B cell (primary cell): ENCODE data around the gene PJA1. TPM values are rescaled to one million over a fixed set of nuclear protein-coding genes. Genes with fewer than 3 reads are reported as not detected.

Experiments
- ATAC-seq: fragments of 200-7000 bp; cut with Tn5 transposase; one replicate; pipeline ENCODE4 v1.10.0; 2021; ENCODE audit warnings: low read depth, mild to moderate bottlenecking, moderate number of reproducible peaks, moderate library complexity
- CTCF ChIA-PET: fragments of 350-600 bp; sonication (Branson Sonifier 250); formaldehyde crosslinking; loops from one replicate; lab custom pipeline; 2021; ENCODE audit warnings: antibody characterized with exemption, inconsistent platforms; lab: Charles Lee
- POLR2A ChIA-PET: fragments of 350-600 bp; sonication (Branson Sonifier 250); formaldehyde crosslinking; loops from one replicate; lab custom pipeline; 2021; ENCODE audit warnings: antibody characterized with exemption; lab: Charles Lee
- DNase-seq: peaks from one replicate; pipeline ENCODE4 v3.0.0; 2013
- H2AFZ ChIP-seq: 2 replicates; pipeline ENCODE4 v1.6.1; 2012; ENCODE audit warnings: mild to moderate bottlenecking, low read depth, low read length; ENCODE audit not compliant: insufficient read depth, poor library complexity, severe bottlenecking
- H3K27ac ChIP-seq, 2 donors: 1 replicate in 1 of 2; 2 replicates in 1 of 2; pipeline ENCODE4 v1.5.1; 2012 to 2013; ENCODE audit warnings: low read length in 2 of 2, mild to moderate bottlenecking in 2 of 2, moderate library complexity in 1 of 2
- H3K27me3 ChIP-seq, 4 experiments: fragments of 200-600 bp in 1 of 4; sonication (generic) in 1 of 4; replicated peaks in 1 of 4; 1 replicate in 2 of 4; 2 replicates in 2 of 4; pipeline versions ENCODE4 v1.6.1 to v1.7.0; 2013 to 2016; ENCODE audit warnings: low read length in 3 of 4, mild to moderate bottlenecking in 2 of 4, mixed read lengths in 1 of 4, moderate library complexity in 1 of 4; ENCODE audit not compliant: insufficient read depth in 4 of 4, control insufficient read depth in 3 of 4; ENCODE audit errors: control extremely low read depth in 1 of 4
- H3K36me3 ChIP-seq, 2 experiments: replicated peaks in 1 of 2; 1 replicate in 1 of 2; 2 replicates in 1 of 2; pipeline versions ENCODE4 v1.6.1 to v1.7.1; 2013; ENCODE audit warnings: low read length in 1 of 2; ENCODE audit not compliant: insufficient read depth in 2 of 2, control insufficient read depth in 1 of 2; ENCODE audit errors: control extremely low read depth in 1 of 2, extremely low read depth in 1 of 2
- H3K4me1 ChIP-seq, 2 donors: fragments of 200-600 bp in 1 of 2; sonication (generic) in 1 of 2; 1 replicate in 1 of 2; 2 replicates in 1 of 2; pipeline versions ENCODE4 v1.5.1 to v1.6.1; 2013 to 2017; ENCODE audit warnings: low read length in 2 of 2; ENCODE audit not compliant: control insufficient read depth in 2 of 2, insufficient read depth in 2 of 2
- H3K4me2 ChIP-seq: replicated peaks from 2 replicates; pipeline ENCODE3; 2012; ENCODE audit warnings: mild to moderate bottlenecking, low read depth, low read length; ENCODE audit not compliant: poor library complexity, severe bottlenecking
- H3K4me3 ChIP-seq, 5 experiments: fragments of 200-600 bp in 1 of 5; sonication (generic) in 1 of 5; 1 replicate in 3 of 5; 2 replicates in 2 of 5; pipeline versions ENCODE4 v1.5.1 to v1.7.0; 2011 to 2016; ENCODE audit warnings: low read length in 4 of 5, mild to moderate bottlenecking in 4 of 5, low read depth in 2 of 5, control low read depth in 1 of 5, moderate library complexity in 1 of 5; ENCODE audit not compliant: insufficient read depth in 1 of 5; ENCODE audit errors: control extremely low read depth in 1 of 5, extremely low read depth in 1 of 5
- H3K79me2 ChIP-seq: fragments of 200-600 bp; sonication (generic); one replicate; pipeline ENCODE4 v1.6.0; 2016; ENCODE audit warnings: low read length; ENCODE audit not compliant: control insufficient read depth, insufficient read depth
- H3K9ac ChIP-seq: fragments of 200-600 bp; sonication (generic); 2 replicates; pipeline ENCODE4 v1.6.1; 2017; ENCODE audit warnings: mild to moderate bottlenecking, low read length, moderate library complexity
- H3K9me3 ChIP-seq, 3 donors: one replicate each; pipeline versions ENCODE4 v1.6.1 to v1.7.1; 2013; ENCODE audit warnings: low read length in 2 of 3; ENCODE audit not compliant: control insufficient read depth in 2 of 3, insufficient read depth in 1 of 3; ENCODE audit errors: control extremely low read depth in 1 of 3
- H4K20me1 ChIP-seq: 2 replicates; pipeline ENCODE4 v1.6.0; 2012; ENCODE audit warnings: mild to moderate bottlenecking, low read length; ENCODE audit not compliant: insufficient read depth, control insufficient read depth, poor library complexity, severe bottlenecking
- H3K27ac Mint-ChIP-seq: one replicate; pipeline ENCODE4 v1.8.0; 2021; ENCODE audit warnings: mixed read lengths
- H3K27me3 Mint-ChIP-seq: one replicate; pipeline ENCODE4 v1.8.0; 2021; ENCODE audit warnings: mixed read lengths
- H3K4me1 Mint-ChIP-seq: one replicate; pipeline ENCODE4 v1.8.0; 2021; ENCODE audit warnings: mixed read lengths
- H3K4me3 Mint-ChIP-seq: one replicate; pipeline ENCODE4 v1.8.0; 2021; ENCODE audit warnings: mixed read lengths
- H3K9me3 Mint-ChIP-seq: one replicate; pipeline ENCODE4 v1.8.0; 2022; ENCODE audit warnings: mixed read lengths; ENCODE audit not compliant: insufficient read depth
- CTCF ChIP-seq: fragments of 200-600 bp; IDR thresholded peaks from one replicate; pipeline ENCODE4 v1.8.0; 2022; ENCODE audit warnings: antibody characterized with exemption, mild to moderate bottlenecking
- EZH2 ChIP-seq: IDR thresholded peaks from 2 replicates; pipeline ENCODE4 v1.6.1; 2012; ENCODE audit warnings: borderline replicate concordance, low read depth, mild to moderate bottlenecking, moderate library complexity, low read length; ENCODE audit not compliant: insufficient read depth, poor library complexity, severe bottlenecking
- WGBS: methylation state at CpG from one replicate; pipeline ENCODE4 v1.1.5; 2013; ENCODE audit warnings: missing lambda C conversion rate; ENCODE audit not compliant: insufficient coverage; 5-methylcytosine and 5-hydroxymethylcytosine counted together
- intact Hi-C: fragments of 100-400 bp; cut with micrococcal nuclease; formaldehyde crosslinking; loops from one replicate; pipeline ENCODE4 v1.10.0; 2022
- polyA plus RNA-seq: library from polyadenylated mRNA; depleted of rRNA; stranded (reverse); fragments of >200 nt; gene quantifications from 2 replicates; pipeline ENCODE4 v1.2.3, GENCODE V29; 2012
- total RNA-seq, 2 donors: library from RNA; stranded (reverse); fragments of 120-200 nt in 1 of 2; gene quantifications; 1 replicate in 1 of 2; 2 replicates in 1 of 2; pipeline versions ENCODE4 v1.2.3 to v1.2.4, GENCODE V29; 2013 to 2022

Gene PJA1
- total and polyA plus RNA-seq, 2 donors (not counting 1 experiment from before 2014, with no cell fraction given) = 17.7 to 21.3 TPM

- no peak overlapping the region for H3K4me3 Mint-ChIP-seq
- no peak overlapping the region for H2AFZ ChIP-seq
- H3K4me2 ChIP-seq = no peak overlapping the region
- ATAC-seq (no peak), DNase-seq (no peak)
- H3K9me3 Mint-ChIP-seq = no peaks in the 10 kb centered on the region
- no peaks in the 10 kb centered on the region for H3K9me3 ChIP-seq
- intact Hi-C loops = no loop called here
- no peaks in the 10 kb centered on the region for H3K79me2 ChIP-seq
- H3K27me3 Mint-ChIP-seq = peaks cover 7% of the 10 kb centered on the region
- no peaks in the 10 kb centered on the region for H3K27me3 ChIP-seq
- ChIA-PET POLR2A (no interaction called here), CTCF (no interaction called here)
- no peak overlapping the region for H3K4me3 ChIP-seq
- no peak overlapping the region for H3K27ac ChIP-seq
- TF ChIP-seq EZH2 = no peak
- TF ChIP-seq CTCF = no peak
- H4K20me1 ChIP-seq = no peaks in the 10 kb centered on the region
- H3K4me1 Mint-ChIP-seq = no peaks in the 10 kb centered on the region
- no peak overlapping the region for H3K27ac Mint-ChIP-seq
- no peaks in the 10 kb centered on the region for H3K4me1 ChIP-seq
- H3K9ac ChIP-seq = no peak overlapping the region
- no peaks in the 10 kb centered on the region for H3K36me3 ChIP-seq
- no CpG with 5 or more reads among the region's 1 CpG for WGBS
Measured at GRCh38 chrX:69152417-69152841, 12.8 kb downstream of the PJA1 start.

- Mint-ChIP-seq H3K27me3 (peaks cover 7% of the 10 kb centered on the region), H3K27ac (no peak overlapping the region), H3K4me1 (no peaks in the 10 kb centered on the region), H3K4me3 (no peak overlapping the region), H3K9me3 (no peaks in the 10 kb centered on the region)
- Histone ChIP-seq H3K9me3 (no peaks in the 10 kb centered on the region), H3K79me2 (no peaks in the 10 kb centered on the region), H3K4me2 (no peak overlapping the region), H3K4me3 (no peak overlapping the region), H3K4me1 (no peaks in the 10 kb centered on the region), H3K36me3 (no peaks in the 10 kb centered on the region), H3K9ac (no peak overlapping the region), H2AFZ (no peak overlapping the region), H3K27me3 (no peaks in the 10 kb centered on the region), H3K27ac (no peak overlapping the region), H4K20me1 (no peaks in the 10 kb centered on the region)
- TF ChIP-seq EZH2 (no peak), CTCF (no peak)
- 83% methylated on average over 1 of the region's 2 CpGs for WGBS
- ChIA-PET CTCF (no interaction called here), POLR2A (no interaction called here)
- ATAC-seq = no peak
- no peak for DNase-seq
- intact Hi-C loops = no loop called here
Measured at GRCh38 chrX:69151866-69152284, 13.4 kb downstream of the PJA1 start.
